Keratinocyte (primary cell): ENCODE measurements around the gene ACAT2. TPM values are rescaled to one million over a fixed set of nuclear protein-coding genes. Genes with fewer than 3 reads are reported as not detected.

ENCODE experiments used
- DNase-seq: peaks from one replicate; pipeline ENCODE4 v3.0.0-alpha.2; 2011; ENCODE audit warnings: low read depth, missing footprints, low spot score
- FAIRE-seq: peaks from 2 replicates; lab custom pipeline; 2011; peaks lifted over from hg19 to GRCh38; lab: Jason Lieb, UNC
- H2AFZ ChIP-seq: 2 replicates; pipeline ENCODE4 v1.6.0; 2012; ENCODE audit warnings: low read length, control low read depth, inconsistent platforms; ENCODE audit not compliant: control insufficient read depth
- H3K27ac ChIP-seq: 2 replicates; pipeline ENCODE4 v1.5.1; 2011; ENCODE audit warnings: low read length; ENCODE audit not compliant: control insufficient read depth, insufficient read depth
- H3K27me3 ChIP-seq: 3 replicates; pipeline ENCODE4 v1.6.0; 2011; ENCODE audit warnings: low read length; ENCODE audit not compliant: control insufficient read depth, insufficient read depth; ENCODE audit errors: extremely low read depth
- H3K36me3 ChIP-seq, 2 experiments: 2 replicates in 1 of 2; 3 replicates in 1 of 2; pipeline ENCODE4 v1.5.1; 2011; ENCODE audit warnings: low read length in 2 of 2, mild to moderate bottlenecking in 1 of 2; ENCODE audit not compliant: control insufficient read depth in 2 of 2, insufficient read depth in 2 of 2; ENCODE audit errors: extremely low read depth in 1 of 2
- H3K4me1 ChIP-seq: 3 replicates; pipeline ENCODE4 v1.5.1; 2011; ENCODE audit warnings: low read length; ENCODE audit not compliant: control insufficient read depth, insufficient read depth; ENCODE audit errors: extremely low read depth
- H3K4me2 ChIP-seq: 3 replicates; pipeline ENCODE4 v1.6.0; 2011; ENCODE audit warnings: low read depth, low read length; ENCODE audit not compliant: control insufficient read depth, insufficient read depth; ENCODE audit errors: extremely low read depth
- H3K4me3 ChIP-seq, 3 experiments: fragments of 200-600 bp in 1 of 3; sonication (generic) in 1 of 3; 2 replicates in 2 of 3; 3 replicates in 1 of 3; pipeline ENCODE4 v1.5.1; 2011 to 2016; ENCODE audit warnings: low read length in 3 of 3, mild to moderate bottlenecking in 3 of 3, control low read depth in 2 of 3, inconsistent platforms in 1 of 3, low read depth in 1 of 3, mixed read lengths in 1 of 3, mixed run types in 1 of 3, moderate library complexity in 1 of 3; ENCODE audit not compliant: control insufficient read depth in 2 of 3, insufficient read depth in 2 of 3; ENCODE audit errors: extremely low read depth in 1 of 3
- H3K79me2 ChIP-seq: 2 replicates; pipeline ENCODE4 v1.6.0; 2012; ENCODE audit warnings: low read length; ENCODE audit not compliant: control insufficient read depth, insufficient read depth
- H3K9ac ChIP-seq: 3 replicates; pipeline ENCODE4 v1.6.0; 2011; ENCODE audit warnings: low read length; ENCODE audit not compliant: control insufficient read depth, insufficient read depth; ENCODE audit errors: extremely low read depth
- H3K9me1 ChIP-seq: 3 replicates; pipeline ENCODE4 v1.6.0; 2011; ENCODE audit warnings: low read length; ENCODE audit not compliant: control insufficient read depth, insufficient read depth; ENCODE audit errors: extremely low read depth
- H3K9me3 ChIP-seq: 2 replicates; pipeline ENCODE4 v1.5.1; 2012; ENCODE audit warnings: low read depth, low read length; ENCODE audit not compliant: control insufficient read depth
- H4K20me1 ChIP-seq: 3 replicates; pipeline ENCODE4 v1.6.0; 2011; ENCODE audit warnings: low read length; ENCODE audit not compliant: control insufficient read depth, insufficient read depth; ENCODE audit errors: extremely low read depth
- CTCF ChIP-seq, 3 experiments: IDR thresholded peaks in 1 of 3; conservative IDR thresholded peaks in 1 of 3; optimal IDR thresholded peaks in 1 of 3; 2 replicates in 2 of 3; 3 replicates in 1 of 3; pipeline versions ENCODE3 to v1.5.1; 2011; ENCODE audit warnings: low read length in 3 of 3, mild to moderate bottlenecking in 3 of 3, moderate library complexity in 2 of 3, control low read depth in 1 of 3, inconsistent platforms in 1 of 3; ENCODE audit not compliant: insufficient read depth in 2 of 3; ENCODE audit errors: extremely low read depth in 1 of 3
- EZH2 ChIP-seq: IDR thresholded peaks from one replicate; pipeline ENCODE4 v1.6.1; 2012; ENCODE audit warnings: inconsistent platforms, mild to moderate bottlenecking, low read length, moderate library complexity
- dilution Hi-C: fragments of 300-500 bp; cut with MboI; formaldehyde crosslinking; loops from one replicate; pipeline ENCODE4 v1.7.0; 2020; ENCODE audit warnings: low sequenced_read_pairs; ENCODE audit not compliant: extremely low pct_ligation_motif_present
- polyA plus RNA-seq, 5 experiments: library from polyadenylated mRNA; depleted of rRNA in 3 of 5; stranded (reverse) in 3 of 5; stranded (forward) in 1 of 5; unstranded in 1 of 5; fragments of >200 nt; gene quantifications; 1 replicate in 1 of 5; 2 replicates in 3 of 5; 3 replicates in 1 of 5; pipeline versions ENCODE4 v1.2.1 to v1.2.3, GENCODE V29; 2011 to 2012; ENCODE audit warnings: missing spikeins in 2 of 5, low read depth in 1 of 5, low replicate concordance in 1 of 5

ACAT2 gene
- polyA plus RNA-seq, 1 donor (not counting 4 experiments of a cell fraction or from before 2014, with no cell fraction given), result 205 TPM

- Histone ChIP-seq H3K4me2 (peak overlapping the region; percentile 82), H3K4me1 (peaks cover 18% of the 10 kb centered on the region), H2AFZ (no peak overlapping the region), H3K27ac (peak overlapping the region; percentile 98), H3K36me3 (peaks cover 0 to 7% of the 10 kb centered on the region in 2 experiments), H3K9me3 (no peaks in the 10 kb centered on the region), H3K9ac (peak overlapping the region; percentile 98), H3K79me2 (peaks cover 88% of the 10 kb centered on the region), H4K20me1 (peaks cover 2% of the 10 kb centered on the region), H3K27me3 (no peaks in the 10 kb centered on the region), H3K4me3 (peak overlapping the region; percentile 82 to 98 (median 90)), H3K9me1 (no peaks in the 10 kb centered on the region)
- no peak for TF ChIP-seq EZH2
- no peak for TF ChIP-seq CTCF (optimal IDR thresholded peaks at IDR 0.05 in 1 of 3, IDR thresholded peaks at IDR 0.05 in 1 of 3, conservative IDR thresholded peaks at IDR 0.05 in 1 of 3; ENCODE audit: extremely low read depth in 1 of 3, insufficient read depth in 2 of 3, low read length in 3 of 3)
- DNase-seq (no peak), FAIRE-seq (no peak)
- dilution Hi-C loops, result no loop called here
Measured at GRCh38 chr6:159728531-159728964, 33.3 kb upstream of the ACAT2 start.

- dilution Hi-C loops, result no loop called here
- TF ChIP-seq EZH2, result no peak
- no peak for TF ChIP-seq CTCF (optimal IDR thresholded peaks at IDR 0.05 in 1 of 3, IDR thresholded peaks at IDR 0.05 in 1 of 3, conservative IDR thresholded peaks at IDR 0.05 in 1 of 3; ENCODE audit: extremely low read depth in 1 of 3, insufficient read depth in 2 of 3, low read length in 3 of 3)
- H3K27me3 ChIP-seq, result no peaks in the 10 kb centered on the region
- H3K9ac ChIP-seq, result peak overlapping the region; percentile 31
- no peaks in the 10 kb centered on the region for H3K9me3 ChIP-seq
- FAIRE-seq (peak; percentile 41), DNase-seq (no peak)
- H4K20me1 ChIP-seq, result peaks cover 9% of the 10 kb centered on the region
- H3K9me1 ChIP-seq, result no peaks in the 10 kb centered on the region
- peaks cover 95% of the 10 kb centered on the region for H3K79me2 ChIP-seq
- H3K36me3 ChIP-seq, result peaks cover 0 to 7% of the 10 kb centered on the region in 2 experiments
- H3K27ac ChIP-seq, result peak overlapping the region; percentile 7
- no peak overlapping the region for H2AFZ ChIP-seq
- peaks cover 18% of the 10 kb centered on the region for H3K4me1 ChIP-seq
- H3K4me3 ChIP-seq, result peak overlapping the region; percentile 3 to 98 (median 90)
- peak overlapping the region; percentile 82 for H3K4me2 ChIP-seq
Measured at GRCh38 chr6:159729598-159730331, 32.1 kb upstream of the ACAT2 start.
